ENCODE measurements around the gene ATP6V1E1.
"Not testable (repeated sequence)": the region's sequence is repeated elsewhere in the genome, so short reads cannot be mapped to it uniquely, and the experiment has no call there.

Gene ATP6V1E1

GRCh38 chr22:17628406-17629172 is at the start of gene ATP6V1E1:
Gene ATP6V1E1, minus strand, starts transcription at chr22:17628749. Its CDS starts 114 bp downstream, at chr22:17628635.
- FAIRE-seq (peak; percentile 98), DNase-seq (ENCODE audit: insufficient read length, low spot score) (peak; percentile 91)

- FAIRE-seq = no peak
- no peak for DNase-seq (ENCODE audit: insufficient read length, low spot score)
Measured at GRCh38 chr22:17675584-17675983, 47.0 kb upstream of the ATP6V1E1 start.

- DNase-seq (ENCODE audit: insufficient read length, low spot score) (no peak), FAIRE-seq (no peak)
Measured at GRCh38 chr22:17674152-17674551, 45.6 kb upstream of the ATP6V1E1 start.

GRCh38 chr22:17672417-17672991 is 44.0 kb upstream of the ATP6V1E1 start:
- no peak for DNase-seq (ENCODE audit: insufficient read length, low spot score)
- FAIRE-seq = no peak

GRCh38 chr22:17671521-17672092 is 43.1 kb upstream of the ATP6V1E1 start:
- not testable (repeated sequence) for FAIRE-seq; DNase-seq (ENCODE audit: insufficient read length, low spot score)

- FAIRE-seq (no peak), DNase-seq (ENCODE audit: insufficient read length, low spot score) (no peak)
Measured at GRCh38 chr22:17665854-17666253, 37.3 kb upstream of the ATP6V1E1 start.

GRCh38 chr22:17665248-17665647 is 36.7 kb upstream of the ATP6V1E1 start:
- DNase-seq (ENCODE audit: insufficient read length, low spot score) (no peak), FAIRE-seq (no peak)

- no peak for DNase-seq (ENCODE audit: insufficient read length, low spot score)
- FAIRE-seq = no peak
Measured at GRCh38 chr22:17664414-17665055, 36.0 kb upstream of the ATP6V1E1 start.

GRCh38 chr22:17656870-17657395 is 28.4 kb upstream of the ATP6V1E1 start:
- FAIRE-seq (no peak), DNase-seq (ENCODE audit: insufficient read length, low spot score) (no peak)

- no peak for FAIRE-seq
- DNase-seq (ENCODE audit: insufficient read length, low spot score) = no peak
Measured at GRCh38 chr22:17655289-17655688, 26.7 kb upstream of the ATP6V1E1 start.

- FAIRE-seq (no peak), DNase-seq (ENCODE audit: insufficient read length, low spot score) (no peak)
Measured at GRCh38 chr22:17648569-17648968, 20.0 kb upstream of the ATP6V1E1 start.

GRCh38 chr22:17647991-17648390 is 19.4 kb upstream of the ATP6V1E1 start:
- FAIRE-seq = no peak
- no peak for DNase-seq (ENCODE audit: insufficient read length, low spot score)

GRCh38 chr22:17647452-17647851 is 18.9 kb upstream of the ATP6V1E1 start:
- DNase-seq (ENCODE audit: insufficient read length, low spot score) (no peak), FAIRE-seq (no peak)

- DNase-seq (ENCODE audit: insufficient read length, low spot score); FAIRE-seq: not testable (repeated sequence)
Measured at GRCh38 chr22:17642357-17642756, 13.8 kb upstream of the ATP6V1E1 start.

- DNase-seq (ENCODE audit: insufficient read length, low spot score) (no peak), FAIRE-seq (no peak)
Measured at GRCh38 chr22:17641269-17641668, 12.7 kb upstream of the ATP6V1E1 start.

GRCh38 chr22:17639247-17639741 is 10.7 kb upstream of the ATP6V1E1 start:
- FAIRE-seq (peak; percentile 66), DNase-seq (ENCODE audit: insufficient read length, low spot score) (peak; percentile 27)

- FAIRE-seq = peak; percentile 74
- peak; percentile 85 for DNase-seq (ENCODE audit: insufficient read length, low spot score)
Measured at GRCh38 chr22:17638432-17639246, 10.1 kb upstream of the ATP6V1E1 start, which contains the start of gene BCL2L13. Gene BCL2L13, plus strand, starts transcription at chr22:17638757. Its CDS starts 16,955 bp downstream, at chr22:17655712.

- no peak for DNase-seq (ENCODE audit: insufficient read length, low spot score)
- FAIRE-seq = no peak
Measured at GRCh38 chr22:17638182-17638431, 9.6 kb upstream of the ATP6V1E1 start.

- no peak for DNase-seq (ENCODE audit: insufficient read length, low spot score)
- no peak for FAIRE-seq
Measured at GRCh38 chr22:17637490-17638181, 9.1 kb upstream of the ATP6V1E1 start.

- not testable (repeated sequence) for FAIRE-seq; DNase-seq (ENCODE audit: insufficient read length, low spot score)
Measured at GRCh38 chr22:17636850-17637249, 8.3 kb upstream of the ATP6V1E1 start.

All from GM19239 (cell line).